HCT116 (cell line): ENCODE data around the gene GYPB. TPM values are rescaled to one million over a fixed set of nuclear protein-coding genes. Genes with fewer than 3 reads are reported as not detected.
"Not testable (repeated sequence)": the region's sequence is repeated elsewhere in the genome, so short reads cannot be mapped to it uniquely, and the experiment has no call there.

Experiments
- ATAC-seq: fragments of 200-7000 bp; cut with Tn5 transposase; 2 replicates; pipeline ENCODE4 v1.9.1; 2020; ENCODE audit warnings: mild to moderate bottlenecking, moderate library complexity
- BruUV-seq: library from RNA; stranded (reverse); fragments of 400-500 nt; replicated peaks from 2 replicates; lab custom pipeline; 2021; lab: Mats Ljungman, UMichigan
- CTCF ChIA-PET: fragments of 300-600 bp; sonication (Branson Sonifier 250); formaldehyde crosslinking; loops from one replicate; lab custom pipeline; 2021; ENCODE audit warnings: antibody characterized with exemption; lab: Charles Lee
- POLR2A ChIA-PET: fragments of 300-600, 350-600 bp; sonication (Branson Sonifier 250); formaldehyde crosslinking; loops from one replicate; lab custom pipeline; 2021; ENCODE audit warnings: antibody characterized with exemption; lab: Charles Lee
- RAD21 ChIA-PET, 2 experiments: fragments of 300-600 bp; sonication (Branson Sonifier 250); formaldehyde crosslinking; loops; one replicate each; lab custom pipeline; 2023; ENCODE audit warnings: low total read pairs in 2 of 2; ENCODE audit not compliant: uncharacterized antibody in 2 of 2, unreplicated experiment in 2 of 2, low non-redundant PET in 1 of 2; lab: Charles Lee
- DNase-seq: peaks from one replicate; pipeline ENCODE4 v3.0.0-alpha.2; 2010; ENCODE audit warnings: low read depth, low spot score
- H2AFZ ChIP-seq: fragments of 200-600 bp; shearing (Covaris generic), sonication (generic); 2 replicates; pipeline ENCODE4 v1.6.1; 2017; ENCODE audit warnings: low read depth, mixed run types, mixed read lengths, antibody characterized with exemption, low read length; ENCODE audit not compliant: poor library complexity, severe bottlenecking
- H3K27ac ChIP-seq: 2 replicates; pipeline ENCODE4 v1.5.1; 2012; ENCODE audit warnings: low read depth, low read length
- H3K27me3 ChIP-seq: fragments of 200-600 bp; sonication (generic); 2 replicates; pipeline ENCODE4 v1.6.1; 2016; ENCODE audit warnings: mixed run types, low read length, mixed read lengths; ENCODE audit not compliant: insufficient read depth
- H3K36me3 ChIP-seq, 2 experiments: fragments of 200-500 bp in 1 of 2; fragments of 200-600 bp in 1 of 2; sonication (Bioruptor generic) in 1 of 2; sonication (generic) in 1 of 2; 2 replicates each; pipeline versions ENCODE4 v1.5.1 to v1.6.1; 2014 to 2016; ENCODE audit warnings: low read length in 2 of 2, inconsistent platforms in 1 of 2, mixed read lengths in 1 of 2, mixed run types in 1 of 2; ENCODE audit not compliant: insufficient read depth in 2 of 2, control insufficient read depth in 1 of 2
- H3K4me1 ChIP-seq, 2 experiments: fragments of 200-600 bp in 1 of 2; sonication (generic) in 1 of 2; 2 replicates each; pipeline versions ENCODE4 v1.5.1 to v1.6.1; 2012 to 2017; ENCODE audit warnings: low read length in 2 of 2, inconsistent platforms in 1 of 2, mild to moderate bottlenecking in 1 of 2, mixed read lengths in 1 of 2, mixed run types in 1 of 2, moderate library complexity in 1 of 2; ENCODE audit not compliant: insufficient read depth in 2 of 2, control insufficient read depth in 1 of 2
- H3K4me2 ChIP-seq: fragments of 200-600 bp; sonication (generic); 2 replicates; pipeline ENCODE4 v1.6.1; 2017; ENCODE audit warnings: mixed run types, low read length, mixed read lengths
- H3K4me3 ChIP-seq, 2 experiments: fragments of 200-600 bp in 1 of 2; sonication (generic) in 1 of 2; replicated peaks in 1 of 2; 2 replicates each; pipeline ENCODE4 v1.5.1; 2011 to 2016; ENCODE audit warnings: low read length in 2 of 2, control low read depth in 1 of 2, low read depth in 1 of 2, mild to moderate bottlenecking in 1 of 2, mixed read lengths in 1 of 2, mixed run types in 1 of 2
- H3K79me2 ChIP-seq: fragments of 200-600 bp; sonication (generic); 2 replicates; pipeline ENCODE4 v1.6.1; 2017; ENCODE audit warnings: mild to moderate bottlenecking, mixed run types, low read length, moderate library complexity, mixed read lengths; ENCODE audit not compliant: insufficient read depth
- H3K9ac ChIP-seq: fragments of 200-600 bp; sonication (generic); 2 replicates; pipeline ENCODE4 v1.6.1; 2016; ENCODE audit warnings: low read length, mixed read lengths
- H3K9me2 ChIP-seq: fragments of 200-600 bp; sonication (generic), shearing (Covaris generic); 2 replicates; pipeline ENCODE4 v1.6.1; 2017; ENCODE audit warnings: mixed run types, mild to moderate bottlenecking, moderate library complexity; ENCODE audit not compliant: insufficient read depth
- H3K9me3 ChIP-seq, 2 experiments: fragments of 200-500 bp in 1 of 2; fragments of 200-600 bp in 1 of 2; sonication (Bioruptor generic) in 1 of 2; sonication (generic) in 1 of 2; 2 replicates each; pipeline ENCODE4 v1.6.1; 2014 to 2017; ENCODE audit warnings: low read length in 2 of 2, mixed read lengths in 2 of 2, inconsistent platforms in 1 of 2, low read depth in 1 of 2, mild to moderate bottlenecking in 1 of 2, mixed run types in 1 of 2, moderate library complexity in 1 of 2; ENCODE audit not compliant: control insufficient read depth in 1 of 2, insufficient read depth in 1 of 2
- H4K20me1 ChIP-seq: fragments of 200-600 bp; sonication (generic), shearing (Covaris generic); 2 replicates; pipeline ENCODE4 v1.6.1; 2017; ENCODE audit warnings: mixed run types, mild to moderate bottlenecking, moderate library complexity; ENCODE audit not compliant: insufficient read depth
- intact Hi-C: fragments of 100-400 bp; cut with micrococcal nuclease; formaldehyde crosslinking; loops from 2 replicates; pipeline ENCODE4 v1.10.0; 2022
- total RNA-seq: library from RNA; stranded (reverse); gene quantifications from one replicate; pipeline ENCODE4 v1.2.1, GENCODE V29; 2021; ENCODE audit not compliant: unreplicated experiment

Gene GYPB
- total RNA-seq, 1 experiment from 2014 or later, result not detected

DNA sequence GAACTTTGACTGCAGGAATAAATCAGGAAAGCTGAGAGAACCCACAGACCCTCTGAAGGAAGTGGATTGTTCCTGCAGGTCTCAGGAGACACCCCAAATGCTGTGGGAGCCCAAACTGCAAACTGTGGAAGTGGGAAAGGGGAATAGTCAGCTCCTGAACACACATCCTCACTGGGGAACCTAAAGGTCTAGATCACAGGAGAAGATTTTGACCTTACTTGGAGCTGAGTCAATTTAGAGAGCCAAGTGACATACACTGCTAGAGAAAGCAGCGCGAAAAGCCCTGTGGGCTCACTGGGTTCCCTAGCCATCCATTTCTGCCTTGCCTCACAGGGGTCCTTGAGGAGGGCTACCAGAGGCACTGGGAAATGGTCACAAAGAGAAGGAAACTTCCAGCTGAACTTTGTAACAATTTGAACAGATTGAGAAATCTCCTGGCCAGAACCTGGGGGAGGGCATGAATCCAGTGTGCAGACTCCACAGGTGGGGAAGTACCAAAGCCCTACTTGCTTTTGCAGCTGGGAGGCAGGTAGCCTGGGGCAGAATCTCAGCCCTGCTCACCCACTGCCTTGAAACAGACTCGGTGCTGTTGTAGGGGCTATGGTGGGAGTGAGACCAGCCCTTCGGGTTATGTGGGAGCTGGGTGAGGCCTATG, 5.3 kb upstream of the GYPB start:
- H3K4me2 ChIP-seq, CTCF ChIA-PET, RAD21 ChIA-PET, H3K27ac ChIP-seq, H3K36me3 ChIP-seq, POLR2A ChIA-PET, H3K9ac ChIP-seq, H3K4me1 ChIP-seq, H4K20me1 ChIP-seq, H3K9me3 ChIP-seq, ATAC-seq, H3K4me3 ChIP-seq, H3K79me2 ChIP-seq, BruUV-seq, H3K27me3 ChIP-seq, H2AFZ ChIP-seq, H3K9me2 ChIP-seq, DNase-seq: not testable (repeated sequence)
- intact Hi-C loops, result loop anchor here (10.0 kb wide), 1 partner anchor 440 kb away; no protein-coding TSS in a partner anchor

DNA sequence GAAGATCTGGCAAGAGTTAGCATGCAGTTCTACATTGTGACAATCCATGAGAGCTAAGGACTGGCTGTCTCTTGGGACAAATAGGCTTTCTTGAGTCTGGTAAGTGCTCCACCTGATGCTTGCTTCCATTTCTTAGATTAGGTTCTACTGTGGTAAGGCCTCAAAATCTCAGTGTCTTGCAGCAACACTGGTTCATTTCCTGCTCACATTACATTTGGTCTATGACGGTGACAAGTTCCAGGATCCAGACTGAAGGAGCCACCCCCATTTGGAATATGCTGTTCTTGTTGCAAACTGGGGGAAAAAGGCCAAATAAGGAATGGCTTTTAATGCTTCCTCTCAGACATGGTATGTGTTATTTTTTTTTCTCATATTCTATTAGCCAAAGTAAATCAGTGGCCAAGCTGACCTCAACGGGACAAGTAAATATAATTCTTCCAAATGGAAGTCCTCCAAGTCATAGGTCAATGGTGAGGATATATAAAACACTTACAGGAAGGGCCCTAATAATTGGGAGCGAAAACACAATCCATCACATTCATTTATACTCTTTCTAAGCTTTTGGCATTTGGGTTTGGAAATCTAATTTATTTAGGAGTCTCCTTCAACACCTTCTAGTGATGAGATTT, 3.7 kb upstream of the GYPB start:
- H3K4me1 ChIP-seq, POLR2A ChIA-PET, CTCF ChIA-PET, RAD21 ChIA-PET, H3K36me3 ChIP-seq, H3K27me3 ChIP-seq, H3K9me3 ChIP-seq, DNase-seq, H3K79me2 ChIP-seq, H2AFZ ChIP-seq, BruUV-seq, ATAC-seq, H4K20me1 ChIP-seq, H3K4me3 ChIP-seq, H3K27ac ChIP-seq, H3K9me2 ChIP-seq, H3K9ac ChIP-seq, H3K4me2 ChIP-seq: not testable (repeated sequence)
- intact Hi-C loops, result loop anchor here (10.0 kb wide), 1 partner anchor 438 kb away; no protein-coding TSS in a partner anchor
